SK-N-SH (cell line): ENCODE measurements around the gene CAMK2B. TPM values are rescaled to one million over a fixed set of nuclear protein-coding genes. Genes with fewer than 3 reads are reported as not detected.

Experiments
- CTCF ChIA-PET: fragments of 300-600, 350-600 bp; formaldehyde crosslinking; extraction: SDS; loops from one replicate; lab custom pipeline; 2021; lab: Yijun Ruan, JAX
- POLR2A ChIA-PET: fragments of 350-600 bp; sonication (Branson Sonifier 250); formaldehyde crosslinking; extraction: SDS; loops from one replicate; lab custom pipeline; 2020; ENCODE audit warnings: antibody characterized with exemption, inconsistent platforms; lab: Yijun Ruan, JAX
- DNase-seq: peaks from one replicate; pipeline ENCODE4 v3.0.0; 2012
- H2AFZ ChIP-seq: fragments of 200-600 bp; sonication (generic); 2 replicates; pipeline ENCODE4 v1.8.1; 2016; ENCODE audit warnings: antibody characterized with exemption, mild to moderate bottlenecking, low read depth
- H3F3A ChIP-seq: fragments of 200-600 bp; sonication (generic); replicated peaks from 2 replicates; pipeline ENCODE3; 2016; ENCODE audit warnings: antibody characterized with exemption, mild to moderate bottlenecking; ENCODE audit not compliant: insufficient read depth
- H3K27ac ChIP-seq, 2 experiments: fragments of 200-500 bp in 1 of 2; fragments of 200-600 bp in 1 of 2; sonication (Bioruptor generic) in 1 of 2; sonication (generic), shearing (Covaris generic) in 1 of 2; 2 replicates each; pipeline versions ENCODE4 v1.5.1 to v1.6.1; 2014 to 2016; ENCODE audit warnings: low read depth in 2 of 2, inconsistent platforms in 1 of 2, low read length in 1 of 2, mild to moderate bottlenecking in 1 of 2, mixed read lengths in 1 of 2
- H3K27me3 ChIP-seq: fragments of 200-600 bp; sonication (generic), shearing (Covaris generic); 2 replicates; pipeline ENCODE4 v1.6.1; 2016; ENCODE audit warnings: mixed run types; ENCODE audit not compliant: insufficient read depth
- H3K36me3 ChIP-seq, 2 experiments: fragments of 200-500 bp in 1 of 2; fragments of 200-600 bp in 1 of 2; sonication (Bioruptor generic) in 1 of 2; sonication (generic) in 1 of 2; replicated peaks in 1 of 2; 2 replicates each; pipeline versions ENCODE3 to v1.5.1; 2014 to 2016; ENCODE audit warnings: low read length in 1 of 2, mild to moderate bottlenecking in 1 of 2; ENCODE audit not compliant: insufficient read depth in 2 of 2, control insufficient read depth in 1 of 2
- H3K4me1 ChIP-seq, 2 experiments: fragments of 200-500 bp in 1 of 2; fragments of 200-600 bp in 1 of 2; sonication (Bioruptor generic) in 1 of 2; sonication (generic), shearing (Covaris generic) in 1 of 2; 2 replicates each; pipeline versions ENCODE4 v1.5.1 to v1.6.1; 2014 to 2016; ENCODE audit warnings: low read depth in 1 of 2, low read length in 1 of 2, mixed run types in 1 of 2; ENCODE audit not compliant: insufficient read depth in 2 of 2, control insufficient read depth in 1 of 2
- H3K4me2 ChIP-seq: fragments of 200-600 bp; sonication (generic), shearing (Covaris generic); 2 replicates; pipeline ENCODE4 v1.6.1; 2017; ENCODE audit warnings: mixed run types
- H3K4me3 ChIP-seq, 2 experiments: fragments of 200-500 bp in 1 of 2; fragments of 200-600 bp in 1 of 2; sonication (Bioruptor generic) in 1 of 2; sonication (generic), shearing (Covaris generic) in 1 of 2; 2 replicates each; pipeline versions ENCODE4 v1.5.1 to v1.8.1; 2014 to 2016; ENCODE audit warnings: low read depth in 2 of 2, inconsistent platforms in 1 of 2, low read length in 1 of 2, mild to moderate bottlenecking in 1 of 2, mixed read lengths in 1 of 2, moderate library complexity in 1 of 2
- H3K79me2 ChIP-seq: fragments of 200-600 bp; sonication (generic); 2 replicates; pipeline ENCODE4 v1.8.1; 2017; ENCODE audit warnings: mild to moderate bottlenecking; ENCODE audit not compliant: insufficient read depth
- H3K9ac ChIP-seq: fragments of 200-600 bp; sonication (generic); 2 replicates; pipeline ENCODE4 v1.6.1; 2017; ENCODE audit warnings: mixed run types
- H3K9me2 ChIP-seq: fragments of 200-600 bp; sonication (generic); 2 replicates; pipeline ENCODE4 v1.6.1; 2017; ENCODE audit warnings: mixed run types
- H3K9me3 ChIP-seq: fragments of 200-600 bp; sonication (generic); 2 replicates; pipeline ENCODE4 v1.6.1; 2017; ENCODE audit warnings: mixed run types, mild to moderate bottlenecking, moderate library complexity
- H4K20me1 ChIP-seq: fragments of 200-600 bp; sonication (generic); 2 replicates; pipeline ENCODE4 v1.6.1; 2017; ENCODE audit warnings: mild to moderate bottlenecking, mixed run types; ENCODE audit not compliant: insufficient read depth
- ELF1 ChIP-seq: IDR thresholded peaks from 2 replicates; pipeline ENCODE4 v1.4.0; 2012
- EP300 ChIP-seq, 2 experiments: IDR thresholded peaks; 2 replicates each; pipeline versions ENCODE4 v1.4.0 to v1.6.1; 2012; ENCODE audit warnings: borderline replicate concordance in 1 of 2, low read depth in 1 of 2, low read length in 1 of 2
- FOSL2 ChIP-seq: IDR thresholded peaks from 2 replicates; pipeline ENCODE4 v1.4.0; 2012; ENCODE audit warnings: low read depth, mild to moderate bottlenecking, moderate library complexity, borderline replicate concordance
- GABPA ChIP-seq: IDR thresholded peaks from 2 replicates; pipeline ENCODE4 v1.4.0; 2012; ENCODE audit warnings: low read depth, mild to moderate bottlenecking
- JUND ChIP-seq: IDR thresholded peaks from 2 replicates; pipeline ENCODE4 v1.4.0; 2012
- MEF2A ChIP-seq: IDR thresholded peaks from 2 replicates; pipeline ENCODE4 v1.4.0; 2012; ENCODE audit warnings: low read depth, borderline replicate concordance
- SMC3 ChIP-seq: IDR thresholded peaks from 2 replicates; pipeline ENCODE4 v1.6.1; 2012; ENCODE audit warnings: low read depth, low read length, improper control_type of control experiment
- TAF1 ChIP-seq: IDR thresholded peaks from 2 replicates; pipeline ENCODE4 v1.6.1; 2012; ENCODE audit warnings: low read depth, mild to moderate bottlenecking, low read length, moderate library complexity, borderline replicate concordance
- WGBS: methylation state at CpG from one replicate; pipeline ENCODE4 v1.1.6; 2017; ENCODE audit warnings: low lambda C conversion rate; 5-methylcytosine and 5-hydroxymethylcytosine counted together
- polyA plus RNA-seq, 3 experiments: library from polyadenylated mRNA; depleted of rRNA; stranded (reverse); fragments of >200 nt; gene quantifications; 2 replicates each; pipeline ENCODE4 v1.2.3, GENCODE V29; 2012
- TF ChIP-seq, protein P1 (sequence below): IDR thresholded peaks from 2 replicates; pipeline ENCODE4 v1.4.0; 2012; ENCODE audit warnings: low read depth, borderline replicate concordance
- TF ChIP-seq, protein P2 (sequence below): IDR thresholded peaks from 2 replicates; pipeline ENCODE4 v1.4.0; 2012; ENCODE audit warnings: low read depth

CAMK2B gene
- polyA plus RNA-seq, 1 of the 3 experiments (the other 2 are of a cell fraction) = 0.20 TPM

DNA sequence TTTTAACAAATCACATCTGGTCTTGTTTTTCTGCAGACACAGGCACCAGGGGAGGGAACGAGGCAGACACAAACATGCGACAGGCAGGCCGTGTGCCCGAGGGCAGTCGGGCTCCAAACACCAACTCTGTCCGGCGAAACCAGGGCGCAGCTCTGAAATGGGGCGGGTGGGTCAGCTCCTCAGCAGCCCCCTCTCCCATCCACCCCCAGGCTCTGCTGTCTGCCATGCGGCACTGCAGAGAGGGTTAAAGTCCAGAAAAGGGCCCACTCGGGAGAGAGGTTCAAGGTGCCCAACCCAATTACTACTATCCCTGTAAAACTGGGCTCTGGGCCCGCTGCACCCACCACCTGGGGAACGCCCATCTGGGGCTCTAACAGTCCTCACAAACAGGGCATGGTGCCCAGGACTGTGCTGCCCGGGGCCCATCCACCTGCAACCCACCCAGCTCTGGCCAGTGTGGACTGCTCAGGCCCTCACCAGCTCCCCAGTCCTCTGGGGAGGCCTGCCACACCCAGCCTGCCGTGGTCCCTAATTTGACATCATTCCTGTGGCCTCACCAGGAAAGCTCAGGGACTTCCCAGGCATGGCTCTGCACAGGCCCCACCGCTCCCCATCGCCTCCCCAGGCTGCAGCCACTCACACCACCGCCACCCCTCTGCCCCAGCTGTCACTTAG, 105.9 kb downstream of the CAMK2B start (continued):
- TF ChIP-seq FOSL2 (no peak), JUND (no peak), TAF1 (no peak), EP300 (IDR thresholded peaks at IDR 0.05; ENCODE audit: borderline replicate concordance in 1 of 2, low read depth in 1 of 2, low read length in 1 of 2) (no peak), SMC3 (no peak)

GRCh38 chr7:44218418-44219201, 106.8 kb downstream of the CAMK2B start:
- CTCF ChIA-PET = interaction anchor here (1.1 to 3.8 kb wide), 6 partner anchors 16 to 36 kb away, joined by 3 to 19 read pairs (median 4); no protein-coding TSS in a partner anchor
- peaks cover 0 to 8% of the 10 kb centered on the region in 2 experiments for H3K36me3 ChIP-seq
- no peaks in the 10 kb centered on the region for H3K9me3 ChIP-seq
- H4K20me1 ChIP-seq = 0 out of 2 replicates have a peak, but pooled peaks cover 4% of the 10 kb centered on the region
- WGBS = 84% methylated on average over 19 of the region's 26 CpGs
- H3K4me1 ChIP-seq = peaks cover 0 to 42% of the 10 kb centered on the region in 2 experiments; a peak in 1 of 4 replicates
- H3K4me2 ChIP-seq = no peak overlapping the region
- no peak overlapping the region for H3K9ac ChIP-seq
- DNase-seq = peak; percentile 81
- no peak overlapping the region for H3K4me3 ChIP-seq
- TF ChIP-seq SMC3 (peak; percentile 13; the same call in 1 of the 2 replicates), GABPA (no peak), MEF2A (no peak), ELF1 (no peak)
- TF ChIP-seq, protein P1, sequence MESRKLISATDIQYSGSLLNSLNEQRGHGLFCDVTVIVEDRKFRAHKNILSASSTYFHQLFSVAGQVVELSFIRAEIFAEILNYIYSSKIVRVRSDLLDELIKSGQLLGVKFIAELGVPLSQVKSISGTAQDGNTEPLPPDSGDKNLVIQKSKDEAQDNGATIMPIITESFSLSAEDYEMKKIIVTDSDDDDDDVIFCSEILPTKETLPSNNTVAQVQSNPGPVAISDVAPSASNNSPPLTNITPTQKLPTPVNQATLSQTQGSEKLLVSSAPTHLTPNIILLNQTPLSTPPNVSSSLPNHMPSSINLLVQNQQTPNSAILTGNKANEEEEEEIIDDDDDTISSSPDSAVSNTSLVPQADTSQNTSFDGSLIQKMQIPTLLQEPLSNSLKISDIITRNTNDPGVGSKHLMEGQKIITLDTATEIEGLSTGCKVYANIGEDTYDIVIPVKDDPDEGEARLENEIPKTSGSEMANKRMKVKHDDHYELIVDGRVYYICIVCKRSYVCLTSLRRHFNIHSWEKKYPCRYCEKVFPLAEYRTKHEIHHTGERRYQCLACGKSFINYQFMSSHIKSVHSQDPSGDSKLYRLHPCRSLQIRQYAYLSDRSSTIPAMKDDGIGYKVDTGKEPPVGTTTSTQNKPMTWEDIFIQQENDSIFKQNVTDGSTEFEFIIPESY = no peak
- TF ChIP-seq, protein P2, sequence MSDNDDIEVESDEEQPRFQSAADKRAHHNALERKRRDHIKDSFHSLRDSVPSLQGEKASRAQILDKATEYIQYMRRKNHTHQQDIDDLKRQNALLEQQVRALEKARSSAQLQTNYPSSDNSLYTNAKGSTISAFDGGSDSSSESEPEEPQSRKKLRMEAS = no peak
- TF ChIP-seq, all 33 proteins: peak for 1
- H2AFZ ChIP-seq = no peak overlapping the region
- H3K27ac ChIP-seq = peak overlapping the region in 1 of 2 experiments; percentile 77; a peak in 2 of 4 replicates
- H3K27me3 ChIP-seq = no peaks in the 10 kb centered on the region
- POLR2A ChIA-PET = interaction anchor here (1.5 kb wide), 1 partner anchor 22 kb away, joined by 3 read pairs; no protein-coding TSS in a partner anchor
- no peaks in the 10 kb centered on the region for H3K79me2 ChIP-seq
- H3K9me2 ChIP-seq = no peaks in the 10 kb centered on the region
- H3F3A ChIP-seq = peaks cover 3% of the 10 kb centered on the region
